Measurements from ENCODE around the gene CEBPE.

CEBPE gene

GRCh38 chr14:23118506-23119362, at the start of gene CEBPE:
TSS of gene CEBPE (minus strand) at chr14:23119255. CDS start at chr14:23119091, 164 bp downstream.
- DNase-seq (ENCODE audit: low read depth) = no peak

GRCh38 chr14:23168246-23168645, 49.2 kb upstream of the CEBPE start:
- no peak for DNase-seq (ENCODE audit: low read depth)

- DNase-seq (ENCODE audit: low read depth) = no peak
Measured at GRCh38 chr14:23167116-23167847, 48.2 kb upstream of the CEBPE start.

GRCh38 chr14:23164949-23165348, 45.9 kb upstream of the CEBPE start:
- DNase-seq (ENCODE audit: low read depth) = no peak

GRCh38 chr14:23164250-23164649, 45.2 kb upstream of the CEBPE start:
- DNase-seq (ENCODE audit: low read depth) = no peak

GRCh38 chr14:23163830-23164229, 44.8 kb upstream of the CEBPE start:
- DNase-seq (ENCODE audit: low read depth) = no peak

GRCh38 chr14:23162800-23163199, 43.7 kb upstream of the CEBPE start:
- DNase-seq (ENCODE audit: low read depth) = no peak

- DNase-seq (ENCODE audit: low read depth) = no peak
Measured at GRCh38 chr14:23162005-23162404, 43.0 kb upstream of the CEBPE start.

- DNase-seq (ENCODE audit: low read depth) = no peak
Measured at GRCh38 chr14:23160924-23161522, 42.0 kb upstream of the CEBPE start.

- no peak for DNase-seq (ENCODE audit: low read depth)
Measured at GRCh38 chr14:23159532-23159931, 40.5 kb upstream of the CEBPE start.

GRCh38 chr14:23158779-23159178, 39.7 kb upstream of the CEBPE start:
- DNase-seq (ENCODE audit: low read depth) = no peak

- no peak for DNase-seq (ENCODE audit: low read depth)
Measured at GRCh38 chr14:23154964-23155587, 36.0 kb upstream of the CEBPE start.

- DNase-seq (ENCODE audit: low read depth) = no peak
Measured at GRCh38 chr14:23153851-23154796, 35.1 kb upstream of the CEBPE start.

GRCh38 chr14:23151342-23151741, 32.3 kb upstream of the CEBPE start:
- no peak for DNase-seq (ENCODE audit: low read depth)

GRCh38 chr14:23149745-23150144, 30.7 kb upstream of the CEBPE start:
- DNase-seq (ENCODE audit: low read depth) = no peak

- DNase-seq (ENCODE audit: low read depth) = no peak
Measured at GRCh38 chr14:23148591-23149249, 29.7 kb upstream of the CEBPE start.

GRCh38 chr14:23147676-23148075, 28.6 kb upstream of the CEBPE start:
- DNase-seq (ENCODE audit: low read depth) = no peak

- no peak for DNase-seq (ENCODE audit: low read depth)
Measured at GRCh38 chr14:23146980-23147379, 27.9 kb upstream of the CEBPE start.

- DNase-seq (ENCODE audit: low read depth) = no peak
Measured at GRCh38 chr14:23146351-23146910, 27.4 kb upstream of the CEBPE start.

GRCh38 chr14:23145794-23146350, 26.8 kb upstream of the CEBPE start:
- no peak for DNase-seq (ENCODE audit: low read depth)

Data from activated T-cell treated with anti-CD3 and anti-CD28 coated beads for 24 hours (primary cell).